Ascending aorta (tissue), 2 donors: ENCODE results near the gene ADAMTS6. TPM values are rescaled to one million over a fixed set of nuclear protein-coding genes. Genes with fewer than 3 reads are reported as not detected.

Experiments
- DNase-seq, 2 donors: peaks; one replicate each; pipeline ENCODE4 v3.0.0-alpha.2; 2019; ENCODE audit warnings: low spot score in 2 of 2
- H3K27ac ChIP-seq, 2 donors: fragments of 200-600 bp; sonication (generic); one replicate each; pipeline ENCODE4 v1.5.1; 2016 to 2017; ENCODE audit warnings: mild to moderate bottlenecking in 1 of 2
- H3K27me3 ChIP-seq: fragments of 200-600 bp; sonication (generic); one replicate; pipeline ENCODE4 v1.5.1; 2017
- H3K36me3 ChIP-seq, 2 donors: fragments of 200-600 bp; sonication (generic); one replicate each; pipeline ENCODE4 v1.5.1; 2016
- H3K4me1 ChIP-seq, 2 donors: fragments of 200-600 bp; sonication (generic); one replicate each; pipeline ENCODE4 v1.5.1; 2016 to 2017; ENCODE audit warnings: mild to moderate bottlenecking in 1 of 2
- H3K4me3 ChIP-seq, 2 donors: fragments of 200-600 bp; sonication (generic); one replicate each; pipeline ENCODE4 v1.5.1; 2016 to 2017; ENCODE audit warnings: mild to moderate bottlenecking in 1 of 2
- H3K9me3 ChIP-seq, 2 donors: fragments of 200-600 bp; sonication (generic); one replicate each; pipeline ENCODE4 v1.5.1; 2016
- intact Hi-C: fragments of 100-400 bp; cut with DNase I; formaldehyde crosslinking; loops from one replicate; pipeline ENCODE4 v1.15.1; 2023
- total RNA-seq: library from RNA; depleted of rRNA; stranded (reverse); fragments of >200 nt; gene quantifications from one replicate; pipeline ENCODE4 v1.1.0, GENCODE V29; 2016
- TF ChIP-seq, protein P1 (sequence below), 3 experiments: fragments of 200-600 bp in 2 of 3; fragments of 450-650 bp in 1 of 3; sonication (generic) in 2 of 3; IDR thresholded peaks; one replicate each; pipeline ENCODE4 v1.5.1; 2016 to 2019; ENCODE audit warnings: antibody characterized with exemption in 3 of 3, mild to moderate bottlenecking in 1 of 3, moderate library complexity in 1 of 3

ADAMTS6 gene
- total RNA-seq, 1 donor from 2014 or later: 8.9 TPM

DNA sequence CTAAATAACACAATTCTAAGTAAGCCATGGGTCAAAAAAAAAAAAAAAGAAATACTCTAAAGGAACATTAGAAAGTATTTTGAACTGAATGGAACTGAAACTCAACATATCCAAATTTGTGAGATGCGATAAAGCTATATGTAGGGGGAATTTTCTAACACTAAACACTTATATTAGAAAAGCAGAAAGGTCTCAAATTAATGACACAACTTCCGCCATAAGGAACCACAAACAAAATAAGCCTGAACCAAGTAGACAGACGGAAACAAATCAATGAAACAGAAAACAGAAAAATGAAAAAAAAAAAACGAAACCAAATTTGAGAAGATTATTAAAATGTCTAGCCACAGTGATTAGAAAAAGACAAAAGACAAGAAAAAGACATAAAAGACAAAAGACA lies 39.9 kb downstream of the ADAMTS6 start:
- Histone ChIP-seq H3K9me3 (no peaks in the 10 kb centered on the region), H3K27ac (no peak overlapping the region), H3K27me3 (no peaks in the 10 kb centered on the region), H3K4me1 (no peaks in the 10 kb centered on the region), H3K36me3 (no peaks in the 10 kb centered on the region), H3K4me3 (no peak overlapping the region)
- TF ChIP-seq, protein P1, sequence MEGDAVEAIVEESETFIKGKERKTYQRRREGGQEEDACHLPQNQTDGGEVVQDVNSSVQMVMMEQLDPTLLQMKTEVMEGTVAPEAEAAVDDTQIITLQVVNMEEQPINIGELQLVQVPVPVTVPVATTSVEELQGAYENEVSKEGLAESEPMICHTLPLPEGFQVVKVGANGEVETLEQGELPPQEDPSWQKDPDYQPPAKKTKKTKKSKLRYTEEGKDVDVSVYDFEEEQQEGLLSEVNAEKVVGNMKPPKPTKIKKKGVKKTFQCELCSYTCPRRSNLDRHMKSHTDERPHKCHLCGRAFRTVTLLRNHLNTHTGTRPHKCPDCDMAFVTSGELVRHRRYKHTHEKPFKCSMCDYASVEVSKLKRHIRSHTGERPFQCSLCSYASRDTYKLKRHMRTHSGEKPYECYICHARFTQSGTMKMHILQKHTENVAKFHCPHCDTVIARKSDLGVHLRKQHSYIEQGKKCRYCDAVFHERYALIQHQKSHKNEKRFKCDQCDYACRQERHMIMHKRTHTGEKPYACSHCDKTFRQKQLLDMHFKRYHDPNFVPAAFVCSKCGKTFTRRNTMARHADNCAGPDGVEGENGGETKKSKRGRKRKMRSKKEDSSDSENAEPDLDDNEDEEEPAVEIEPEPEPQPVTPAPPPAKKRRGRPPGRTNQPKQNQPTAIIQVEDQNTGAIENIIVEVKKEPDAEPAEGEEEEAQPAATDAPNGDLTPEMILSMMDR (IDR thresholded peaks at IDR 0.05): no peak
- intact Hi-C loops: no loop called here
- no peak for DNase-seq

DNA sequence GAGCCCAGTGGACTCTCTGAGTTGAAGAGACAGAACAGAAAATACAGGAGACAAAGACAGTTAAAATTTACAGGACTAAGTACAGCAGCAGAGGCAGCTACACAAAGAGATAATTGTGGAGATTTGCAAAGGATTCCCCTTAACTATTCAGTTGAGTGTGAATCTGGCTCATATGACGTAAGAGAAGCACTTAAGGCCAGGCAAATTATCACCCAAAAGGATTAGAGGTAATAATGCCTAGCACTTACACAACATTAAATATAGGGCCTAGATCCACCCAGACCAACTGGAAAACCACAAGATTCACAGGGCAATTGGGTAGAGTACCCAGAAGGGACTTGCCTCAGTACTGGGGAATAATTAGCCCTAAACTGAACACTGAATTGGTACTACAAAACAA lies 41.3 kb downstream of the ADAMTS6 start:
- no peaks in the 10 kb centered on the region for H3K4me1 ChIP-seq
- no peak overlapping the region for H3K27ac ChIP-seq
- TF ChIP-seq, protein P1 (IDR thresholded peaks at IDR 0.05): no peak
- H3K4me3 ChIP-seq: no peak overlapping the region
- intact Hi-C loops: no loop called here
- no peak for DNase-seq
- no peaks in the 10 kb centered on the region for H3K36me3 ChIP-seq
- H3K27me3 ChIP-seq: no peaks in the 10 kb centered on the region
- H3K9me3 ChIP-seq: no peaks in the 10 kb centered on the region

DNA sequence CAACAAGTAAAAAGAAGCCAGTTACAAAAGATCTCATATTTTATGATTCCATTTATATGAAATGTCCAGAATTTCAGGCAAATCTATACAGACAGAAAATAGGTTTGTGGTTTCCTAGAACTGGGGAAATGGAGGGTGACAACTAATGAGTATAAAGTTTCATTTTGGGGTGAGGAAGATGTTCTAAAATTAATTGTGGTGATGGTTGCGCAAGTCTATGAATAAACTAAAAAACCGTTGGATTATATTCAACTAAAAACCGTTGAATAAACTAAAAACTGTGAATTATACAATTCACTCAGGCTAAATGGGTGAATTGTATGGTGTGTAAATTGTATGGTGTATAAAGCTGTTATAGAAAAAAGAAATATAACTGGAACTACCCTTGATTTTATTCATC lies 47.6 kb downstream of the ADAMTS6 start:
- intact Hi-C loops: no loop called here
- Histone ChIP-seq H3K4me1 (no peaks in the 10 kb centered on the region), H3K4me3 (no peak overlapping the region), H3K36me3 (no peaks in the 10 kb centered on the region), H3K9me3 (no peaks in the 10 kb centered on the region), H3K27me3 (no peaks in the 10 kb centered on the region), H3K27ac (no peak overlapping the region)
- DNase-seq: no peak
- TF ChIP-seq, protein P1 (IDR thresholded peaks at IDR 0.05): no peak

DNA sequence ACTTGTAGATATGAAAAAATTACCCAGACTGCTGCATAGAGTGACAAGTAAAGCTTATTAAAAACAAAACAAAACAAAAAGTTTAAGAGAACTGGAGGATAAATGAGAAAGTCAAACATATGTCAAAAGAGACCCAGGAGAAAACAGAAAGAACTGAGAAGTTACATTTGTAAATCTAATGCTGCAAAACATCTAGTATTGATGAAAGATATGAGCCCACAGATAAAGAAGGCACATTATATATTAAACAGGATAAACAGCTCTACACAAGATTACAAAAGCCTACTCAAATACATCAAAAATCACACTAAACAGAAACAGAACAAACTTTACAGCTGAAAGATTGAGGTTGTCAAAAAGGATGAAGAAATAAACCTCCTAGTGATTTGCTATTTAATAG lies 55.1 kb downstream of the ADAMTS6 start:
- H3K27ac ChIP-seq: no peak overlapping the region
- DNase-seq: no peak
- TF ChIP-seq, protein P1 (IDR thresholded peaks at IDR 0.05): no peak
- no peaks in the 10 kb centered on the region for H3K36me3 ChIP-seq
- peaks cover 0 to 4% of the 10 kb centered on the region in 2 donors for H3K9me3 ChIP-seq
- H3K27me3 ChIP-seq: no peaks in the 10 kb centered on the region
- intact Hi-C loops: no loop called here
- H3K4me3 ChIP-seq: no peak overlapping the region
- no peaks in the 10 kb centered on the region for H3K4me1 ChIP-seq

DNA sequence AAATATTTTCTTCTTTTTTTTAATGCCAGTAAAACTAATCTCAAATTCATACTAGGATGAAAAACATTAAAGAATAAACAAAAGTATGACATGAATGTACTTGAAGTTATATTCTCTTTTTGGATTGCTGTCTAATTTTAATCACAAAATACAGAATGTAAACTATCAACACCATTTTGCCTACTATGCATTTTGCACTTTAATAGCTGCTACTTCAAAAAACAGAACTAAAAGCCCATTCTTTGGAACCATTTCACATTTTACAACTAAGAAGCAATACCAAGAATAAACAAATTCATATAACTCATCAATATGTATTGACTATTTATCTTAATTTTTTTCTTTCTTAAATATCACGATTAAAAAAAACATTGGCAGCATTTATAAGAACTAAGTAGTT lies 58.1 kb downstream of the ADAMTS6 start:
- intact Hi-C loops: no loop called here
- TF ChIP-seq, protein P1 (IDR thresholded peaks at IDR 0.05): no peak
- H3K27me3 ChIP-seq: no peaks in the 10 kb centered on the region

DNA sequence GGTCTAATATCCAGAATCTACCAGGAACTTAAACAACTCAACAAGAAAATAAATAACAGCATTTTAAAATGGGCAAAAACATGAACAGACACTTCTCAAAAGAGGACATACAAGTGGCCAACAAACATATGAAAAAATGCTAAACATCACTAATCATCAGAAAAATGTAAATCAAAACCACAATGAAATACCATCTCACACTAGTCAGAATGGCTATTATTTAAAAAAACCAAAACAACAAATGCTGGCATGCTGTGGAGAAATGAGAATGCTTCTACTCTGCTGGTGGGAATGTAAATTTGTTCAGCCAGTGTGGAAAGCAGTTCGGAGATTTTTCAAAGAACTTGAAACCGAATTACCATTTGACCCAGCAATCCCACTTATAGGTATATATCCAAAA lies 63.1 kb downstream of the ADAMTS6 start:
- TF ChIP-seq, protein P1 (IDR thresholded peaks at IDR 0.05): no peak
- Histone ChIP-seq H3K4me3 (no peak overlapping the region), H3K9me3 (peaks cover 12 to 25% of the 10 kb centered on the region in 2 donors), H3K27ac (no peak overlapping the region), H3K27me3 (no peaks in the 10 kb centered on the region), H3K4me1 (no peaks in the 10 kb centered on the region), H3K36me3 (no peaks in the 10 kb centered on the region)
- intact Hi-C loops: loop anchor here (10.0 kb wide), 1 partner anchor 84 kb away; no protein-coding TSS in a partner anchor
- no peak for DNase-seq

More for the DNA sequence above, 58.1 kb downstream of the ADAMTS6 start:
- H3K4me3 ChIP-seq: no peak overlapping the region
- no peaks in the 10 kb centered on the region for H3K4me1 ChIP-seq
- H3K36me3 ChIP-seq: no peaks in the 10 kb centered on the region
- H3K27ac ChIP-seq: no peak overlapping the region
- H3K9me3 ChIP-seq: peaks cover 7 to 12% of the 10 kb centered on the region in 2 donors
- no peak for DNase-seq
